A549 (cell line): ENCODE data around the gene HSPG2.

Experiments used
- CHD2 ChIP-seq: fragments of 150-350 bp; IDR thresholded peaks from 2 replicates; pipeline ENCODE4 v1.6.1; 2014; ENCODE audit warnings: low read length; ENCODE audit not compliant: partially characterized antibody
- CTCF ChIP-seq: fragments of >200 bp; sonication (Bioruptor Twin); formaldehyde crosslinking; IDR thresholded peaks from 3 replicates; pipeline ENCODE4 v1.5.1; 2016
- E2F6 ChIP-seq: IDR thresholded peaks from 2 replicates; pipeline ENCODE4 v1.6.1; 2012; ENCODE audit warnings: low read depth, borderline replicate concordance
- MAX ChIP-seq: IDR thresholded peaks from 2 replicates; pipeline ENCODE4 v1.6.1; 2012
- MYC ChIP-seq: IDR thresholded peaks from 2 replicates; pipeline ENCODE4 v1.6.1; 2012; ENCODE audit warnings: mild to moderate bottlenecking, inconsistent platforms, low read length, improper control_type of control experiment, borderline replicate concordance
- NFE2L2 ChIP-seq: fragments of 150-350 bp; conservative IDR thresholded peaks from 2 replicates; pipeline ENCODE4 v1.6.1; 2014; ENCODE audit warnings: low read length
- PBX3 ChIP-seq: IDR thresholded peaks from 2 replicates; pipeline ENCODE4 v1.6.1; 2012
- POLR2A ChIP-seq: IDR thresholded peaks from 2 replicates; pipeline ENCODE4 v1.6.1; 2012; ENCODE audit warnings: mild to moderate bottlenecking, low read length
- RAD21 ChIP-seq, 2 experiments: fragments of >200 bp in 1 of 2; sonication (Bioruptor Twin) in 1 of 2; formaldehyde crosslinking in 1 of 2; IDR thresholded peaks in 1 of 2; conservative IDR thresholded peaks in 1 of 2; 2 replicates in 1 of 2; 3 replicates in 1 of 2; pipeline ENCODE4 v1.6.1; 2012 to 2018; ENCODE audit warnings: inconsistent platforms in 1 of 2

- TF ChIP-seq PBX3 (no peak), CTCF (no peak), MYC (no peak), CHD2 (no peak), NFE2L2 (no peak), E2F6 (no peak), MAX (no peak), RAD21 (conservative IDR thresholded peaks at IDR 0.05 in 1 of 2, IDR thresholded peaks at IDR 0.05 in 1 of 2) (no peak), POLR2A (no peak)
These were observed 58.2 kb downstream of the HSPG2 start for GRCh38 chr1:21878840-21879478.
